CD4-positive, alpha-beta memory T cell (primary cell): Measurements from ENCODE around the gene ACOXL. TPM values are rescaled to one million over a fixed set of nuclear protein-coding genes. Genes with fewer than 3 reads are reported as not detected.
A peak's percentile ranks its signal among the peaks of the same experiment; 100 is the strongest.

ENCODE experiments used
- CTCF ChIA-PET: fragments of 350-600 bp; sonication (Branson Sonifier 250); formaldehyde crosslinking; loops from one replicate; lab custom pipeline; 2021; ENCODE audit warnings: inconsistent platforms; ENCODE audit not compliant: partially characterized antibody; lab: Charles Lee
- POLR2A ChIA-PET: fragments of 350-600 bp; sonication (Branson Sonifier 250); formaldehyde crosslinking; loops from one replicate; lab custom pipeline; 2021; ENCODE audit not compliant: partially characterized antibody; lab: Charles Lee
- DNase-seq, 5 donors: peaks; one replicate each; pipeline versions ENCODE4 v3.0.0 to v3.0.0-alpha.2; 2020 to 2022; ENCODE audit warnings: mixed read lengths in 1 of 5
- H3K27ac ChIP-seq: one replicate; pipeline ENCODE4 v1.7.0; 2013; ENCODE audit warnings: low read depth, low read length
- H3K27me3 ChIP-seq: 2 replicates; pipeline ENCODE4 v1.7.0; 2013; ENCODE audit warnings: mild to moderate bottlenecking, low read length, moderate library complexity; ENCODE audit not compliant: insufficient read depth
- H3K36me3 ChIP-seq: 2 replicates; pipeline ENCODE4 v1.7.0; 2013; ENCODE audit warnings: mild to moderate bottlenecking, low read length, moderate library complexity; ENCODE audit not compliant: insufficient read depth
- H3K4me1 ChIP-seq: 2 replicates; pipeline ENCODE4 v1.7.0; 2013; ENCODE audit warnings: mild to moderate bottlenecking, low read length, moderate library complexity; ENCODE audit not compliant: insufficient read depth
- H3K4me3 ChIP-seq, 2 donors: one replicate each; pipeline ENCODE4 v1.7.0; 2013; ENCODE audit warnings: low read length in 2 of 2, mild to moderate bottlenecking in 1 of 2
- H3K9me3 ChIP-seq, 2 donors: one replicate each; pipeline ENCODE4 v1.7.0; 2013; ENCODE audit warnings: low read length in 2 of 2, control low read depth in 1 of 2; ENCODE audit not compliant: control insufficient read depth in 1 of 2
- H3K27ac Mint-ChIP-seq, 7 donors: one replicate each; pipeline ENCODE4 v1.8.0; 2020 to 2021; ENCODE audit warnings: mixed read lengths in 7 of 7, mild to moderate bottlenecking in 6 of 7, inconsistent platforms in 3 of 7, moderate library complexity in 3 of 7
- H3K27me3 Mint-ChIP-seq, 2 donors: one replicate each; pipeline ENCODE4 v1.8.0; 2020 to 2021; ENCODE audit warnings: mixed read lengths in 2 of 2
- H3K36me3 Mint-ChIP-seq, 2 donors: one replicate each; pipeline ENCODE4 v1.8.0; 2020 to 2021; ENCODE audit warnings: mixed read lengths in 2 of 2, inconsistent platforms in 1 of 2, mild to moderate bottlenecking in 1 of 2
- H3K4me1 Mint-ChIP-seq, 4 donors: one replicate each; pipeline ENCODE4 v1.8.0; 2020 to 2021; ENCODE audit warnings: mixed read lengths in 4 of 4, mild to moderate bottlenecking in 1 of 4
- H3K4me3 Mint-ChIP-seq, 8 donors: one replicate each; pipeline ENCODE4 v1.8.0; 2020 to 2021; ENCODE audit warnings: mixed read lengths in 8 of 8, mild to moderate bottlenecking in 7 of 8, moderate library complexity in 6 of 8, inconsistent platforms in 3 of 8
- H3K9me3 Mint-ChIP-seq, 8 donors: one replicate each; pipeline ENCODE4 v1.8.0; 2020 to 2021; ENCODE audit warnings: mixed read lengths in 8 of 8, mild to moderate bottlenecking in 5 of 8, inconsistent platforms in 3 of 8, moderate library complexity in 1 of 8
- intact Hi-C: fragments of 100-400 bp; cut with micrococcal nuclease; formaldehyde crosslinking; loops from one replicate; pipeline ENCODE4 v1.15.1; 2023
- polyA plus RNA-seq, 2 donors: library from polyadenylated mRNA; unstranded; fragments of 300-500 nt; fragmentation: Illumina TruSeq; gene quantifications; one replicate each; pipeline ENCODE4 v1.2.3, GENCODE V29; 2021
- total RNA-seq, 2 experiments: library from RNA; stranded (reverse); gene quantifications; one replicate each; pipeline ENCODE4 v1.2.3, GENCODE V29; 2021

ACOXL gene
- total and polyA plus RNA-seq, 4 experiments from 2014 or later = not detected

- no peak overlapping the region for H3K4me3 ChIP-seq
- Mint-ChIP-seq H3K4me1 (peaks cover 5 to 21% (median 12%) of the 10 kb centered on the region in 4 donors), H3K36me3 (no peaks in the 10 kb centered on the region), H3K9me3 (no peaks in the 10 kb centered on the region), H3K27me3 (peaks cover 5 to 8% of the 10 kb centered on the region in 2 donors), H3K4me3 (no peak overlapping the region), H3K27ac (no peak overlapping the region)
- H3K36me3 ChIP-seq = no peaks in the 10 kb centered on the region
- intact Hi-C loops = no loop called here
- H3K27ac ChIP-seq = no peak overlapping the region
- POLR2A ChIA-PET = no interaction called here
- peaks cover 11% of the 10 kb centered on the region for H3K4me1 ChIP-seq
- DNase-seq = no peak
- no peaks in the 10 kb centered on the region for H3K9me3 ChIP-seq
- H3K27me3 ChIP-seq = no peaks in the 10 kb centered on the region
- CTCF ChIA-PET = no interaction called here
These were observed 84.3 kb downstream of the ACOXL start for GRCh38 chr2:110816404-110817365.

GRCh38 chr2:110818767-110819481, 86.6 kb downstream of the ACOXL start:
- intact Hi-C loops = no loop called here
- Mint-ChIP-seq H3K27ac (peak overlapping the region in 1 of 7 donors; percentile 4), H3K4me3 (no peak overlapping the region), H3K27me3 (peaks cover 5 to 9% of the 10 kb centered on the region in 2 donors), H3K36me3 (peaks cover 0 to 2% of the 10 kb centered on the region in 2 donors), H3K4me1 (peaks cover 2 to 17% (median 9%) of the 10 kb centered on the region in 4 donors), H3K9me3 (peaks cover 0 to 5% (median 4%) of the 10 kb centered on the region in 8 donors)
- POLR2A ChIA-PET = no interaction called here
- peaks cover 7% of the 10 kb centered on the region for H3K4me1 ChIP-seq
- DNase-seq = no peak
- H3K4me3 ChIP-seq = no peak overlapping the region
- no peaks in the 10 kb centered on the region for H3K9me3 ChIP-seq
- CTCF ChIA-PET = interaction anchor here (1.3 kb wide), 1 partner anchor 34 kb away, joined by 6 read pairs; no protein-coding TSS in a partner anchor
- H3K36me3 ChIP-seq = no peaks in the 10 kb centered on the region
- H3K27ac ChIP-seq = no peak overlapping the region
- H3K27me3 ChIP-seq = no peaks in the 10 kb centered on the region

GRCh38 chr2:110819711-110820110, 87.3 kb downstream of the ACOXL start:
- H3K4me3 Mint-ChIP-seq = no peak overlapping the region
- no peaks in the 10 kb centered on the region for H3K27me3 ChIP-seq
- no peak overlapping the region for H3K27ac Mint-ChIP-seq
- no peak overlapping the region for H3K27ac ChIP-seq
- H3K9me3 ChIP-seq = peaks cover 0 to under 1% of the 10 kb centered on the region in 2 donors
- peaks cover 5 to 9% of the 10 kb centered on the region in 2 donors for H3K27me3 Mint-ChIP-seq
- H3K4me3 ChIP-seq = no peak overlapping the region
- no peak for DNase-seq
- no peaks in the 10 kb centered on the region for H3K36me3 ChIP-seq
- peaks cover 7% of the 10 kb centered on the region for H3K4me1 ChIP-seq
- peaks cover 2 to 17% (median 9%) of the 10 kb centered on the region in 4 donors for H3K4me1 Mint-ChIP-seq
- peaks cover 0 to 13% (median 11%) of the 10 kb centered on the region in 8 donors for H3K9me3 Mint-ChIP-seq
- H3K36me3 Mint-ChIP-seq = peaks cover 0 to 2% of the 10 kb centered on the region in 2 donors
- intact Hi-C loops = no loop called here
- CTCF ChIA-PET = interaction anchor here (1.3 kb wide), 1 partner anchor 33 kb away, joined by 6 read pairs; no protein-coding TSS in a partner anchor
- POLR2A ChIA-PET = no interaction called here

GRCh38 chr2:110820128-110820527, 87.8 kb downstream of the ACOXL start:
- peaks cover 0 to 3% of the 10 kb centered on the region in 2 donors for H3K9me3 ChIP-seq
- peaks cover 2 to 3% of the 10 kb centered on the region in 2 donors for H3K36me3 Mint-ChIP-seq
- intact Hi-C loops = no loop called here
- H3K27me3 Mint-ChIP-seq = peaks cover 5 to 9% of the 10 kb centered on the region in 2 donors
- no peak overlapping the region for H3K27ac Mint-ChIP-seq
- DNase-seq = no peak
- no peak overlapping the region for H3K4me3 Mint-ChIP-seq
- H3K27ac ChIP-seq = no peak overlapping the region
- no peaks in the 10 kb centered on the region for H3K36me3 ChIP-seq
- H3K9me3 Mint-ChIP-seq = peaks cover 0 to 17% (median 14%) of the 10 kb centered on the region in 8 donors
- H3K27me3 ChIP-seq = no peaks in the 10 kb centered on the region
- peaks cover 2 to 17% (median 9%) of the 10 kb centered on the region in 4 donors for H3K4me1 Mint-ChIP-seq
- ChIA-PET CTCF (interaction anchor here (1.3 kb wide), 1 partner anchor 33 kb away, joined by 6 read pairs; no protein-coding TSS in a partner anchor), POLR2A (no interaction called here)
- no peak overlapping the region for H3K4me3 ChIP-seq
- H3K4me1 ChIP-seq = peaks cover 7% of the 10 kb centered on the region

- Mint-ChIP-seq H3K9me3 (peaks cover 3 to 21% (median 16%) of the 10 kb centered on the region in 8 donors), H3K4me3 (no peak overlapping the region), H3K27ac (no peak overlapping the region), H3K27me3 (peaks cover 3 to 9% of the 10 kb centered on the region in 2 donors), H3K4me1 (peaks cover 6 to 28% (median 20%) of the 10 kb centered on the region in 4 donors), H3K36me3 (peaks cover 2 to 6% of the 10 kb centered on the region in 2 donors)
- intact Hi-C loops = no loop called here
- no peaks in the 10 kb centered on the region for H3K27me3 ChIP-seq
- POLR2A ChIA-PET = no interaction called here
- CTCF ChIA-PET = interaction anchor here (0.7 to 1.3 kb wide), 2 partner anchors 9 to 11 kb away, joined by 3 to 8 read pairs; no protein-coding TSS in a partner anchor
- H3K27ac ChIP-seq = no peak overlapping the region
- no peak for DNase-seq
- H3K9me3 ChIP-seq = peaks cover 0 to 3% of the 10 kb centered on the region in 2 donors
- H3K4me3 ChIP-seq = no peak overlapping the region
- peaks cover 10% of the 10 kb centered on the region for H3K4me1 ChIP-seq
- no peaks in the 10 kb centered on the region for H3K36me3 ChIP-seq
These were observed 90.8 kb downstream of the ACOXL start for GRCh38 chr2:110823165-110823564.

GRCh38 chr2:110827511-110827910, 95.1 kb downstream of the ACOXL start:
- DNase-seq = peak in 1 of 5 donors; percentile 8
- H3K4me1 Mint-ChIP-seq = peaks cover 4 to 17% (median 12%) of the 10 kb centered on the region in 4 donors
- H3K27me3 Mint-ChIP-seq = peaks cover 0 to 2% of the 10 kb centered on the region in 2 donors
- CTCF ChIA-PET = interaction anchor here (1.1 to 2.1 kb wide), 2 partner anchors 16 to 290 kb away, joined by 3 to 10 read pairs; no protein-coding TSS in a partner anchor
- peak overlapping the region in 2 of 7 donors; percentile 55 to 76 for H3K27ac Mint-ChIP-seq
- peak overlapping the region in 5 of 8 donors; percentile 2 to 62 (median 21) for H3K4me3 Mint-ChIP-seq
- Histone ChIP-seq H3K27me3 (no peaks in the 10 kb centered on the region), H3K4me1 (peaks cover 3% of the 10 kb centered on the region), H3K27ac (no peak overlapping the region), H3K9me3 (peaks cover 0 to 3% of the 10 kb centered on the region in 2 donors), H3K36me3 (no peaks in the 10 kb centered on the region), H3K4me3 (no peak overlapping the region)
- intact Hi-C loops = no loop called here
- POLR2A ChIA-PET = no interaction called here
- H3K36me3 Mint-ChIP-seq = peaks cover 2 to 6% of the 10 kb centered on the region in 2 donors
- peaks cover 3 to 21% (median 16%) of the 10 kb centered on the region in 8 donors for H3K9me3 Mint-ChIP-seq
